Liver (tissue), 3 donors: ENCODE results near the gene TPRKB.

Experiments
- ATF3 ChIP-seq: IDR thresholded peaks from 2 replicates; pipeline ENCODE4 v1.6.1; 2016; ENCODE audit warnings: antibody characterized with exemption
- CTCF ChIP-seq: fragments of 150-350 bp; IDR thresholded peaks from 2 replicates; pipeline ENCODE4 v1.5.1; 2017; ENCODE audit warnings: improper control_type of control experiment, low read depth, low read length; ENCODE audit not compliant: missing input control
- EGR1 ChIP-seq, 2 donors: IDR thresholded peaks; 2 replicates each; pipeline ENCODE4 v1.6.1; 2016 to 2018; ENCODE audit warnings: antibody characterized with exemption in 2 of 2, low read depth in 2 of 2
- FOXA1 ChIP-seq: IDR thresholded peaks from 2 replicates; pipeline ENCODE4 v1.6.1; 2016; ENCODE audit warnings: antibody characterized with exemption
- MAX ChIP-seq: IDR thresholded peaks from 2 replicates; pipeline ENCODE4 v1.6.1; 2016; ENCODE audit warnings: antibody characterized with exemption
- donor health status: healthy.
- donor health status: healthy.

- TF ChIP-seq CTCF (no peak), MAX (no peak), ATF3 (no peak), EGR1 (IDR thresholded peaks at IDR 0.05; ENCODE audit: low read depth in 2 of 2) (no peak), FOXA1 (no peak)
Observed at GRCh38 chr2:73730810-73731209, 6.3 kb downstream of the TPRKB start.
